ENCODE measurements around the gene F10.

DNA sequence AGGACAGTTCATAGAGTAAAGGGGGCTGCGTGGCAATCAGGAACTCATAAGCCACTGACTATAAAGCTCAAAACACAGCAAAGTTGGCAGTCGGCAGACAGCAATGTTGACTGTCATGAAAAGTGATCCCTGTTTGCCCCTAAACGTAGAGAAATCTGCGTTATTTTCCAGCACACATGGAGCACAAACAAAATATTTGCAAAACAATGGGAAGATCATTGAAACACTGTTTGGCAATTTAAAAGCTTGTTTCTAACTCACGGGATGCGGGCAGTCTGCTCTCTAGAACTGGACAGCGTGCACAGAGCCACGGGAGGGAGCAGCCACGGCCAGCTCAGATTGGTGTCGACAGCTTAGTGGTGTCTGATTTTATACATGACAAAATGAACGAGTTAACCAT lies 23.5 kb upstream of the F10 start:
- TF ChIP-seq, protein P1, sequence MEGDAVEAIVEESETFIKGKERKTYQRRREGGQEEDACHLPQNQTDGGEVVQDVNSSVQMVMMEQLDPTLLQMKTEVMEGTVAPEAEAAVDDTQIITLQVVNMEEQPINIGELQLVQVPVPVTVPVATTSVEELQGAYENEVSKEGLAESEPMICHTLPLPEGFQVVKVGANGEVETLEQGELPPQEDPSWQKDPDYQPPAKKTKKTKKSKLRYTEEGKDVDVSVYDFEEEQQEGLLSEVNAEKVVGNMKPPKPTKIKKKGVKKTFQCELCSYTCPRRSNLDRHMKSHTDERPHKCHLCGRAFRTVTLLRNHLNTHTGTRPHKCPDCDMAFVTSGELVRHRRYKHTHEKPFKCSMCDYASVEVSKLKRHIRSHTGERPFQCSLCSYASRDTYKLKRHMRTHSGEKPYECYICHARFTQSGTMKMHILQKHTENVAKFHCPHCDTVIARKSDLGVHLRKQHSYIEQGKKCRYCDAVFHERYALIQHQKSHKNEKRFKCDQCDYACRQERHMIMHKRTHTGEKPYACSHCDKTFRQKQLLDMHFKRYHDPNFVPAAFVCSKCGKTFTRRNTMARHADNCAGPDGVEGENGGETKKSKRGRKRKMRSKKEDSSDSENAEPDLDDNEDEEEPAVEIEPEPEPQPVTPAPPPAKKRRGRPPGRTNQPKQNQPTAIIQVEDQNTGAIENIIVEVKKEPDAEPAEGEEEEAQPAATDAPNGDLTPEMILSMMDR (conservative IDR thresholded peaks at IDR 0.05; ENCODE audit: low read length): no peak
- TF ChIP-seq EZH2phosphoT487 (IDR thresholded peaks at IDR 0.05; ENCODE audit: borderline replicate concordance, low read depth, low read length): no peak

Data from OCI-LY7 (cell line).